Measurements from ENCODE around the gene KCP.

- TF ChIP-seq, protein P1, sequence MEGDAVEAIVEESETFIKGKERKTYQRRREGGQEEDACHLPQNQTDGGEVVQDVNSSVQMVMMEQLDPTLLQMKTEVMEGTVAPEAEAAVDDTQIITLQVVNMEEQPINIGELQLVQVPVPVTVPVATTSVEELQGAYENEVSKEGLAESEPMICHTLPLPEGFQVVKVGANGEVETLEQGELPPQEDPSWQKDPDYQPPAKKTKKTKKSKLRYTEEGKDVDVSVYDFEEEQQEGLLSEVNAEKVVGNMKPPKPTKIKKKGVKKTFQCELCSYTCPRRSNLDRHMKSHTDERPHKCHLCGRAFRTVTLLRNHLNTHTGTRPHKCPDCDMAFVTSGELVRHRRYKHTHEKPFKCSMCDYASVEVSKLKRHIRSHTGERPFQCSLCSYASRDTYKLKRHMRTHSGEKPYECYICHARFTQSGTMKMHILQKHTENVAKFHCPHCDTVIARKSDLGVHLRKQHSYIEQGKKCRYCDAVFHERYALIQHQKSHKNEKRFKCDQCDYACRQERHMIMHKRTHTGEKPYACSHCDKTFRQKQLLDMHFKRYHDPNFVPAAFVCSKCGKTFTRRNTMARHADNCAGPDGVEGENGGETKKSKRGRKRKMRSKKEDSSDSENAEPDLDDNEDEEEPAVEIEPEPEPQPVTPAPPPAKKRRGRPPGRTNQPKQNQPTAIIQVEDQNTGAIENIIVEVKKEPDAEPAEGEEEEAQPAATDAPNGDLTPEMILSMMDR (conservative IDR thresholded peaks at IDR 0.05; ENCODE audit: low read length), result no peak
- TF ChIP-seq EZH2phosphoT487 (IDR thresholded peaks at IDR 0.05; ENCODE audit: borderline replicate concordance, low read depth, low read length), result no peak
These were observed 55.0 kb downstream of the KCP start for GRCh38 chr7:128855559-128855958.
